CD4-positive, CD25-positive, alpha-beta regulatory T cell (primary cell): ENCODE results near the gene RBMY1J. TPM values are rescaled to one million over a fixed set of nuclear protein-coding genes. Genes with fewer than 3 reads are reported as not detected.
"Not testable (repeated sequence)": the region's sequence is repeated elsewhere in the genome, so short reads cannot be mapped to it uniquely, and the experiment has no call there.

ENCODE experiments used
- ATAC-seq, 2 donors: fragments of 150-1000 bp; cut with Tn5 transposase; one replicate each; pipeline ENCODE4 v1.10.0; 2021; ENCODE audit warnings: low read depth in 2 of 2, moderate number of reproducible peaks in 2 of 2, moderate library complexity in 1 of 2
- DNase-seq, 3 donors: peaks; one replicate each; pipeline versions ENCODE4 v3.0.0 to v3.0.0-alpha.2; 2012 to 2022; ENCODE audit warnings: mixed read lengths in 1 of 3
- H3K27ac ChIP-seq: one replicate; pipeline ENCODE4 v1.7.0; 2013; ENCODE audit warnings: mild to moderate bottlenecking, low read length; ENCODE audit not compliant: insufficient read depth, poor library complexity, severe bottlenecking
- H3K27me3 ChIP-seq: one replicate; pipeline ENCODE4 v1.7.0; 2013; ENCODE audit warnings: low read length; ENCODE audit not compliant: control insufficient read depth, insufficient read depth
- H3K36me3 ChIP-seq: one replicate; pipeline ENCODE4 v1.7.0; 2013; ENCODE audit warnings: mild to moderate bottlenecking, low read length, moderate library complexity; ENCODE audit not compliant: control insufficient read depth, insufficient read depth
- H3K4me1 ChIP-seq: 2 replicates; pipeline ENCODE4 v1.7.0; 2013; ENCODE audit warnings: mild to moderate bottlenecking, low read length; ENCODE audit not compliant: insufficient read depth, control insufficient read depth, poor library complexity, severe bottlenecking
- H3K4me3 ChIP-seq: one replicate; pipeline ENCODE4 v1.7.0; 2013; ENCODE audit warnings: low read depth, mild to moderate bottlenecking, low read length, moderate library complexity
- H3K9me3 ChIP-seq, 2 experiments: 1 replicate in 1 of 2; 2 replicates in 1 of 2; pipeline ENCODE4 v1.7.0; 2013; ENCODE audit warnings: low read length in 2 of 2, mild to moderate bottlenecking in 1 of 2, moderate library complexity in 1 of 2; ENCODE audit not compliant: control insufficient read depth in 2 of 2
- H3K27ac Mint-ChIP-seq, 3 donors: one replicate each; pipeline ENCODE4 v1.8.0; 2020 to 2022; ENCODE audit warnings: mild to moderate bottlenecking in 3 of 3, mixed read lengths in 3 of 3, moderate library complexity in 2 of 3
- H3K27me3 Mint-ChIP-seq: one replicate; pipeline ENCODE4 v1.8.0; 2022; ENCODE audit warnings: mild to moderate bottlenecking, mixed read lengths
- H3K36me3 Mint-ChIP-seq: one replicate; pipeline ENCODE4 v1.8.0; 2020; ENCODE audit warnings: mixed read lengths
- H3K4me1 Mint-ChIP-seq, 4 donors: one replicate each; pipeline ENCODE4 v1.8.0; 2020 to 2022; ENCODE audit warnings: mixed read lengths in 4 of 4, mild to moderate bottlenecking in 1 of 4
- H3K4me3 Mint-ChIP-seq, 4 donors: one replicate each; pipeline ENCODE4 v1.8.0; 2020 to 2022; ENCODE audit warnings: mild to moderate bottlenecking in 4 of 4, mixed read lengths in 4 of 4, moderate library complexity in 3 of 4
- H3K9me3 Mint-ChIP-seq, 7 donors: one replicate each; pipeline ENCODE4 v1.8.0; 2020 to 2022; ENCODE audit warnings: mixed read lengths in 7 of 7, mild to moderate bottlenecking in 3 of 7, moderate library complexity in 2 of 7
- polyA plus RNA-seq, 4 donors: library from polyadenylated mRNA; unstranded; fragments of 300-500 nt; fragmentation: Illumina TruSeq; gene quantifications; one replicate each; pipeline ENCODE4 v1.2.3, GENCODE V29; 2021
- total RNA-seq: library from RNA; stranded (reverse); gene quantifications from one replicate; pipeline ENCODE4 v1.2.3, GENCODE V29; 2022

RBMY1J gene
- not detected for total RNA-seq
- not detected for polyA plus RNA-seq

DNA sequence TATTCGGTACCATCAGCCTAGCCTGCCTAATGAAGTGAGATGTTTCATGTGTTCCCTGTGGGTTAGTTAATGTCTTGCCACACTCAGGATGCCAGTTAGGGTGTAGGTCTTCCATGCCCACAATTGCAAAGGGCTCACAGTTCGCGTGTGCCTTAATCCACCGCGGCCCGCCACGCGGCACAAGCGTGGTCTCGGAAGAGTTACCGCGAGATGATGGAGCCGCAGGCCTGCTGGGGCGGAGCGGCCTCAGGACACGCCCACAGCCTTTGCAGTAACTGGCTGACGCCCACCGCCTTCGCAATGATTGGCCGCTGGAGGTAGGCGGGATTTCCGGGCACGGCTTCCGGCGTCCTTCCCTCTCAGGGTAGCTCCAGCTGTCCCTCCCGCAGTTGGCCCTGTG, at the start of gene RBMY1J:
TSS of gene RBMY1J (plus strand) at position 301 of the 400 bp plus-strand sequence. CDS start 2,038 bp downstream, outside the sequence.
- not testable (repeated sequence) for ATAC-seq, H3K4me1 Mint-ChIP-seq, H3K27me3 ChIP-seq, H3K36me3 ChIP-seq, H3K27ac ChIP-seq, H3K27me3 Mint-ChIP-seq, H3K36me3 Mint-ChIP-seq, H3K4me3 Mint-ChIP-seq, H3K4me3 ChIP-seq, H3K4me1 ChIP-seq, H3K9me3 Mint-ChIP-seq, H3K9me3 ChIP-seq, DNase-seq, H3K27ac Mint-ChIP-seq

- Mint-ChIP-seq H3K4me3 (no peak overlapping the region), H3K27ac (no peak overlapping the region), H3K36me3 (no peaks in the 10 kb centered on the region), H3K9me3 (no peaks in the 10 kb centered on the region), H3K27me3 (no peaks in the 10 kb centered on the region), H3K4me1 (no peaks in the 10 kb centered on the region)
- Histone ChIP-seq H3K27ac (no peak overlapping the region), H3K4me1 (no peaks in the 10 kb centered on the region), H3K27me3 (no peaks in the 10 kb centered on the region), H3K9me3 (no peaks in the 10 kb centered on the region), H3K4me3 (no peak overlapping the region), H3K36me3 (no peaks in the 10 kb centered on the region)
- ATAC-seq, result no peak
- DNase-seq, result no peak
These were observed 35.8 kb upstream of the RBMY1J start for GRCh38 chrY:22367416-22367815.

DNA sequence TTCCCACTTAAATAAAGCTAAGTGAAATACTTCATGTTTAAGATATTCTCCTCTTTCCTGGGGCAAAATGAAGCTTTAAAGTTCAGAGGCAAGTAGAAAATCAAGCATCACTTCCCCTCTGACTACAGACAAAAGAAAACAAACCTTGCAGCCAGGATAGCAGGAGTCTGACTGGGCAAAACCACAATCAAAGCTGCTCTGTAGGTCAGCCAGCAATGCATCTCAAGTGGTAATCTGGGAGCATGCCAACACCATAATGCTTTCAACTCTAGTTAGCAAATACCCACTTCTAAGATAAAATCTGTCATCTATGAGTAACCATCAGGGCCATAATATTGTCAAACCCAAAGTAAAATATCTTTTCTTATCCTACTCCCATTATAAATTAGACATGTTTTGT, 32.6 kb upstream of the RBMY1J start:
- H3K9me3 Mint-ChIP-seq, result no peaks in the 10 kb centered on the region

DNA sequence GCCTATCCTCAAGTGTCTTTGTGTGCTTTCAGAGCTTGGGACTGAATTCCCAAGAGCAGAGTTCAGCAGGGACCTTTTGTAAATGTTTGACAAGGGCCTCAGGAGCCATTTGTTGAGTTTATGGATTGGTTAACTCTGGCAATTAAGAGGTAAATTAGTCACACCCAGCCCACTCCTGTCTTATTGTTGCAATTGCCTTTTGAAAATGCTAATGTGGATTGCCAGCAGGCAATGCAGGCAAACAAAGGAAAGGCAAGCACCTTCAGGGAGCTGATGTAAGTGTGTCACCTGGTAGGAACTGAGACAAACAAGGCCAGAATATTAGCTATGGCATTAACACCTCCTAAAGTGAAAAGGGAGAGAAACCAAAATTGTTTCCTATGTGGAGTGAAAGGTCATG, 29.7 kb upstream of the RBMY1J start:
- Histone ChIP-seq H3K4me3 (no peak overlapping the region), H3K27ac (no peak overlapping the region), H3K36me3 (no peaks in the 10 kb centered on the region), H3K9me3 (no peaks in the 10 kb centered on the region), H3K27me3 (no peaks in the 10 kb centered on the region), H3K4me1 (no peaks in the 10 kb centered on the region)
- Mint-ChIP-seq H3K27ac (no peak overlapping the region), H3K9me3 (no peaks in the 10 kb centered on the region), H3K4me1 (no peaks in the 10 kb centered on the region), H3K27me3 (no peaks in the 10 kb centered on the region), H3K36me3 (no peaks in the 10 kb centered on the region), H3K4me3 (no peak overlapping the region)
- DNase-seq (no peak), ATAC-seq (no peak)

More for the DNA sequence above, 32.6 kb upstream of the RBMY1J start:
- ATAC-seq (no peak), DNase-seq (no peak)
- H3K4me3 ChIP-seq, result no peak overlapping the region
- Mint-ChIP-seq H3K4me1 (no peaks in the 10 kb centered on the region), H3K4me3 (no peak overlapping the region), H3K27ac (no peak overlapping the region), H3K27me3 (no peaks in the 10 kb centered on the region), H3K36me3 (no peaks in the 10 kb centered on the region)
- no peak overlapping the region for H3K27ac ChIP-seq
- no peaks in the 10 kb centered on the region for H3K27me3 ChIP-seq
- H3K9me3 ChIP-seq, result no peaks in the 10 kb centered on the region
- no peaks in the 10 kb centered on the region for H3K4me1 ChIP-seq
- no peaks in the 10 kb centered on the region for H3K36me3 ChIP-seq

DNA sequence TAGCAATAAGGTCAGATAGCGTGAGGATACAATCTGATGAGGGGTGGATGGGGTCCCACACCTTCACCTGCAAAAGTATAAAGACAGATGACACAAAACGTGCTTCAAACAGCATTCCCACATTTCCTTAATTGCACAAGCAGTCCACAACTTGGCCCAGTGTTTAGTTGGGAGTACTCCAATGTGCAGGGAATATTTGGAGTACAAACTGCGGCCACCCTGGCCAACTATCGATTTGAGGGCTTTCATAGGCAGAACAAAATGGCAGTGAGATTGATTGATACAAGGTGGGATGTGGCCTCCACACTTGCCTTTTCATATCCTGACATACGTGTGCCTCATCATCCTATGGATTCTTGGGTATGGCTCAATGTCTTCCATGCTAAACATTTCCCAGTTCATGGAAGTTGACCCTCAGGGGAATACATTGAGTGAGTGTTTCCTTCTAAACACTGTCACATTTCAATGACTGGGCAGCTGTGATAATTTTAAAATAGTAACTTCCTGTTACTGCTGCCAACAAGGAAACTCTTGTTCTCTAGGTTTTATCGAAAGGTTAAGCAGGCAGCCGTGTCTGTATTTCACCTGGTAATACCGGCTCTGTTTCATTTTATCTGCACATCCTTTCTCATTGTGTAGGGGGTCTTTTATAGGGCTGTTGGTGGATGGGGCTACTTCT, 41.6 kb downstream of the RBMY1J start:
- not testable (repeated sequence) for H3K4me3 ChIP-seq, ATAC-seq, H3K4me3 Mint-ChIP-seq, H3K4me1 ChIP-seq, DNase-seq, H3K27me3 Mint-ChIP-seq, H3K27ac Mint-ChIP-seq, H3K9me3 ChIP-seq, H3K36me3 ChIP-seq, H3K9me3 Mint-ChIP-seq, H3K27me3 ChIP-seq, H3K27ac ChIP-seq, H3K4me1 Mint-ChIP-seq, H3K36me3 Mint-ChIP-seq

DNA sequence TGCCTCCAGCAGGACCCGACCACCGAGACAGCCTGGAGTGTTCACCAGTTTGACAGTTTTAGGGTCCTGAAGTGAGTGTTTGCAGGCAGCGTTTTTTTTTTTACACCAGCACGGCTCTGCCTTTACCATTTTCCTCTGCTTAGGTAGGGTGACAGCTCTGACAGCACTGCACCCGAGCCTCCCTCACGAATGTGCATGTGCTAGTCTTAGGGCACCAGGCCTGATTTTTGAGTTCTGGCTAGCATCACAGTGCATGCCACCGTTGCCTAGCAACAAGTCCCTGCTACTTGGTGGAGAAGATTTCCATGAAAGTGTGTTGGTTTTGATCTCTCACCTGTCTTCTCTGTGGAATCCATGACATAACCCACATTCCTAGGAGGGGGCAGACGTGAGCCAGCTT, 52.3 kb downstream of the RBMY1J start:
- not testable (repeated sequence) for H3K27me3 Mint-ChIP-seq, H3K4me3 Mint-ChIP-seq, H3K9me3 ChIP-seq, H3K27ac Mint-ChIP-seq, DNase-seq, H3K4me3 ChIP-seq, H3K27me3 ChIP-seq, H3K27ac ChIP-seq, H3K9me3 Mint-ChIP-seq, H3K4me1 Mint-ChIP-seq, H3K36me3 ChIP-seq, ATAC-seq, H3K36me3 Mint-ChIP-seq, H3K4me1 ChIP-seq

DNA sequence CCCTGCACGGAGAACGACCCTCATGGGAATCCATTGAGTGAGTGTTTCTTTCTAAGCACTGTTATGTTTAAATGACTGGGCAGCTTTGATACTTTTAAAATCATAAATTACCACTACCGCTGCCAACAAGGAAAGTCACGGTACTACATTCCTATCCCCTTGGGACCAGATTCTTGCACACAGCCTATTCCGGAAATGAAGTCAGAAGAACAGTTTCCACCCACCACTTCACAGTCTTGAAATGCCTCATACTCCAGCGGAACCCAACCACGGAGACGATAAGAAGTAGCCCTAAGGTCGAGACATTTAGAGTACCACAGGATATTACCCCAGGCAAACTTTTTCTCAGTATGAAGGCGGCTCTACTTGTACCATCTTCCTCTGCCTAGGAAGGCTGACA, 58.8 kb downstream of the RBMY1J start:
- not testable (repeated sequence) for H3K27ac ChIP-seq, H3K27me3 ChIP-seq, H3K9me3 ChIP-seq, H3K27ac Mint-ChIP-seq, H3K4me1 ChIP-seq, H3K36me3 Mint-ChIP-seq, H3K9me3 Mint-ChIP-seq, H3K4me3 ChIP-seq, H3K4me1 Mint-ChIP-seq, H3K36me3 ChIP-seq, H3K27me3 Mint-ChIP-seq, H3K4me3 Mint-ChIP-seq, DNase-seq, ATAC-seq
